ENCODE measurements around the gene NR6A1. TPM values are rescaled to one million over a fixed set of nuclear protein-coding genes. Genes with fewer than 3 reads are reported as not detected.
A peak's percentile ranks its signal among the peaks of the same experiment; 100 is the strongest.

Gene NR6A1
- total and polyA plus RNA-seq, 2 of the 13 experiments (the other 11 are each of a cell fraction or from before 2014, with no cell fraction given) = 28.1 to 31.5 TPM

DNA sequence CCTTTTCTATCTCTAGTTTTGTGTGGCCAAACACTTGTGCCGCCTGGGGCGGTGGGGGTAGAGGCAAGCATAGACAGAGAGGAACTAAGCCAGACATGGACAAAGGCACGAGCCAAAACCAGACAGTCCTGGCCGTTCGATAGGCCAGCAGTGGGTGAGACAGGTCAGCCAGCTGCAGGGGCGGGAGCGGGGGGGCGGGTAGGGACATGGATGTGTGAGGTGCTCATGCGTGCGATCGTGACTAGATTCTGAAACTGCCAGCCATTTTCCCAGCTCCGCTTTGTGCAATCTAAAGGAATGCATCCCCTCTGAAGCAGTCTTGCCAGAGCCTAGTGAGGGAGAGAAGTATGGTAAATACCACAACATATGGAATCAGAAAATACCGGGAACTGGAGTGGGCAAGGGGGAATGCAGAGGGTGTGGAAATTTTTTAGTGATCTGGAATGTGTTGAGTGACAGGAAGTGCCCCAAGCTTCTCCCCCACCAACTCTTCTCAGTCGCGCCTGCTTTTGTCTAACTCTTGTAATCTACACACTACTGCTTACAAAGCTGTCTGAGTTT lies 111.9 kb downstream of the NR6A1 start (continued):
- TF ChIP-seq, protein P1, sequence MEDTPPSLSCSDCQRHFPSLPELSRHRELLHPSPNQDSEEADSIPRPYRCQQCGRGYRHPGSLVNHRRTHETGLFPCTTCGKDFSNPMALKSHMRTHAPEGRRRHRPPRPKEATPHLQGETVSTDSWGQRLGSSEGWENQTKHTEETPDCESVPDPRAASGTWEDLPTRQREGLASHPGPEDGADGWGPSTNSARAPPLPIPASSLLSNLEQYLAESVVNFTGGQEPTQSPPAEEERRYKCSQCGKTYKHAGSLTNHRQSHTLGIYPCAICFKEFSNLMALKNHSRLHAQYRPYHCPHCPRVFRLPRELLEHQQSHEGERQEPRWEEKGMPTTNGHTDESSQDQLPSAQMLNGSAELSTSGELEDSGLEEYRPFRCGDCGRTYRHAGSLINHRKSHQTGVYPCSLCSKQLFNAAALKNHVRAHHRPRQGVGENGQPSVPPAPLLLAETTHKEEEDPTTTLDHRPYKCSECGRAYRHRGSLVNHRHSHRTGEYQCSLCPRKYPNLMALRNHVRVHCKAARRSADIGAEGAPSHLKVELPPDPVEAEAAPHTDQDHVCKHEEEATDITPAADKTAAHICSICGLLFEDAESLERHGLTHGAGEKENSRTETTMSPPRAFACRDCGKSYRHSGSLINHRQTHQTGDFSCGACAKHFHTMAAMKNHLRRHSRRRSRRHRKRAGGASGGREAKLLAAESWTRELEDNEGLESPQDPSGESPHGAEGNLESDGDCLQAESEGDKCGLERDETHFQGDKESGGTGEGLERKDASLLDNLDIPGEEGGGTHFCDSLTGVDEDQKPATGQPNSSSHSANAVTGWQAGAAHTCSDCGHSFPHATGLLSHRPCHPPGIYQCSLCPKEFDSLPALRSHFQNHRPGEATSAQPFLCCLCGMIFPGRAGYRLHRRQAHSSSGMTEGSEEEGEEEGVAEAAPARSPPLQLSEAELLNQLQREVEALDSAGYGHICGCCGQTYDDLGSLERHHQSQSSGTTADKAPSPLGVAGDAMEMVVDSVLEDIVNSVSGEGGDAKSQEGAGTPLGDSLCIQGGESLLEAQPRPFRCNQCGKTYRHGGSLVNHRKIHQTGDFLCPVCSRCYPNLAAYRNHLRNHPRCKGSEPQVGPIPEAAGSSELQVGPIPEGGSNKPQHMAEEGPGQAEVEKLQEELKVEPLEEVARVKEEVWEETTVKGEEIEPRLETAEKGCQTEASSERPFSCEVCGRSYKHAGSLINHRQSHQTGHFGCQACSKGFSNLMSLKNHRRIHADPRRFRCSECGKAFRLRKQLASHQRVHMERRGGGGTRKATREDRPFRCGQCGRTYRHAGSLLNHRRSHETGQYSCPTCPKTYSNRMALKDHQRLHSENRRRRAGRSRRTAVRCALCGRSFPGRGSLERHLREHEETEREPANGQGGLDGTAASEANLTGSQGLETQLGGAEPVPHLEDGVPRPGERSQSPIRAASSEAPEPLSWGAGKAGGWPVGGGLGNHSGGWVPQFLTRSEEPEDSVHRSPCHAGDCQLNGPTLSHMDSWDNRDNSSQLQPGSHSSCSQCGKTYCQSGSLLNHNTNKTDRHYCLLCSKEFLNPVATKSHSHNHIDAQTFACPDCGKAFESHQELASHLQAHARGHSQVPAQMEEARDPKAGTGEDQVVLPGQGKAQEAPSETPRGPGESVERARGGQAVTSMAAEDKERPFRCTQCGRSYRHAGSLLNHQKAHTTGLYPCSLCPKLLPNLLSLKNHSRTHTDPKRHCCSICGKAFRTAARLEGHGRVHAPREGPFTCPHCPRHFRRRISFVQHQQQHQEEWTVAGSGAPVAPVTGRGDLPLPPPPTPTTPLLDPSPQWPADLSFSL (CRISPR knock-in tag; IDR thresholded peaks at IDR 0.05) = no peak
- TF ChIP-seq GATAD1 (CRISPR knock-in tag; IDR thresholded peaks at IDR 0.05) = 0 out of 2 replicates have a peak, but pooled peaks have one; percentile 12
- TF ChIP-seq CREM (IDR thresholded peaks at IDR 0.05) = peak; percentile 23; the same call in 1 of the 2 replicates
- no peak for TF ChIP-seq CREM (CRISPR knock-in tag; IDR thresholded peaks at IDR 0.05)
- TF ChIP-seq, protein P2, sequence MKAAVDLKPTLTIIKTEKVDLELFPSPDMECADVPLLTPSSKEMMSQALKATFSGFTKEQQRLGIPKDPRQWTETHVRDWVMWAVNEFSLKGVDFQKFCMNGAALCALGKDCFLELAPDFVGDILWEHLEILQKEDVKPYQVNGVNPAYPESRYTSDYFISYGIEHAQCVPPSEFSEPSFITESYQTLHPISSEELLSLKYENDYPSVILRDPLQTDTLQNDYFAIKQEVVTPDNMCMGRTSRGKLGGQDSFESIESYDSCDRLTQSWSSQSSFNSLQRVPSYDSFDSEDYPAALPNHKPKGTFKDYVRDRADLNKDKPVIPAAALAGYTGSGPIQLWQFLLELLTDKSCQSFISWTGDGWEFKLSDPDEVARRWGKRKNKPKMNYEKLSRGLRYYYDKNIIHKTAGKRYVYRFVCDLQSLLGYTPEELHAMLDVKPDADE (CRISPR knock-in tag; IDR thresholded peaks at IDR 0.05) = no peak
- TF ChIP-seq SSRP1 (CRISPR knock-in tag; IDR thresholded peaks at IDR 0.05) = no peak
- no peak for TF ChIP-seq FOXA1 (IDR thresholded peaks at IDR 0.05)
- 0 out of 2 replicates have a peak, but pooled peaks have one; percentile 10 for TF ChIP-seq FOXA1 (CRISPR knock-in tag; IDR thresholded peaks at IDR 0.05)
- no peak for TF ChIP-seq ZSCAN31 (CRISPR knock-in tag; IDR thresholded peaks at IDR 0.05; ENCODE audit: low read depth)
- TF ChIP-seq REPIN1 (CRISPR knock-in tag; IDR thresholded peaks at IDR 0.05; ENCODE audit: borderline replicate concordance, low read depth) = no peak
- TF ChIP-seq JUNB (CRISPR knock-in tag; IDR thresholded peaks at IDR 0.05; ENCODE audit: borderline replicate concordance) = no peak
- no peak for TF ChIP-seq TBP (CRISPR knock-in tag; IDR thresholded peaks at IDR 0.05)
- TF ChIP-seq ZNF678 (CRISPR knock-in tag; IDR thresholded peaks at IDR 0.05) = no peak
- TF ChIP-seq MBNL3 (CRISPR knock-in tag; conservative IDR thresholded peaks at IDR 0.05) = no peak
- TF ChIP-seq TEAD3 (CRISPR knock-in tag; optimal IDR thresholded peaks at IDR 0.05; ENCODE audit: borderline replicate concordance) = peak; percentile 77
- TF ChIP-seq, protein P3, sequence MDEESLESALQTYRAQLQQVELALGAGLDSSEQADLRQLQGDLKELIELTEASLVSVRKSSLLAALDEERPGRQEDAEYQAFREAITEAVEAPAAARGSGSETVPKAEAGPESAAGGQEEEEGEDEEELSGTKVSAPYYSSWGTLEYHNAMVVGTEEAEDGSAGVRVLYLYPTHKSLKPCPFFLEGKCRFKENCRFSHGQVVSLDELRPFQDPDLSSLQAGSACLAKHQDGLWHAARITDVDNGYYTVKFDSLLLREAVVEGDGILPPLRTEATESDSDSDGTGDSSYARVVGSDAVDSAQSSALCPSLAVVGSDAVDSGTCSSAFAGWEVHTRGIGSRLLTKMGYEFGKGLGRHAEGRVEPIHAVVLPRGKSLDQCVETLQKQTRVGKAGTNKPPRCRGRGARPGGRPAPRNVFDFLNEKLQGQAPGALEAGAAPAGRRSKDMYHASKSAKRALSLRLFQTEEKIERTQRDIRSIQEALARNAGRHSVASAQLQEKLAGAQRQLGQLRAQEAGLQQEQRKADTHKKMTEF (CRISPR knock-in tag; IDR thresholded peaks at IDR 0.05) = peak; percentile 42; the same call in 1 of the 2 replicates
- TF ChIP-seq TCF7 (IDR thresholded peaks at IDR 0.05; ENCODE audit: low read depth) = 0 out of 2 replicates have a peak, but pooled peaks have one; percentile 4
- TF ChIP-seq, protein P4, sequence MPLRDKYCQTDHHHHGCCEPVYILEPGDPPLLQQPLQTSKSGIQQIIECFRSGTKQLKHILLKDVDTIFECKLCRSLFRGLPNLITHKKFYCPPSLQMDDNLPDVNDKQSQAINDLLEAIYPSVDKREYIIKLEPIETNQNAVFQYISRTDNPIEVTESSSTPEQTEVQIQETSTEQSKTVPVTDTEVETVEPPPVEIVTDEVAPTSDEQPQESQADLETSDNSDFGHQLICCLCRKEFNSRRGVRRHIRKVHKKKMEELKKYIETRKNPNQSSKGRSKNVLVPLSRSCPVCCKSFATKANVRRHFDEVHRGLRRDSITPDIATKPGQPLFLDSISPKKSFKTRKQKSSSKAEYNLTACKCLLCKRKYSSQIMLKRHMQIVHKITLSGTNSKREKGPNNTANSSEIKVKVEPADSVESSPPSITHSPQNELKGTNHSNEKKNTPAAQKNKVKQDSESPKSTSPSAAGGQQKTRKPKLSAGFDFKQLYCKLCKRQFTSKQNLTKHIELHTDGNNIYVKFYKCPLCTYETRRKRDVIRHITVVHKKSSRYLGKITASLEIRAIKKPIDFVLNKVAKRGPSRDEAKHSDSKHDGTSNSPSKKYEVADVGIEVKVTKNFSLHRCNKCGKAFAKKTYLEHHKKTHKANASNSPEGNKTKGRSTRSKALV (CRISPR knock-in tag; IDR thresholded peaks at IDR 0.05) = 0 out of 2 replicates have a peak, but pooled peaks have one; percentile 40
- TF ChIP-seq, protein P5, sequence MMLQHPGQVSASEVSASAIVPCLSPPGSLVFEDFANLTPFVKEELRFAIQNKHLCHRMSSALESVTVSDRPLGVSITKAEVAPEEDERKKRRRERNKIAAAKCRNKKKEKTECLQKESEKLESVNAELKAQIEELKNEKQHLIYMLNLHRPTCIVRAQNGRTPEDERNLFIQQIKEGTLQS (CRISPR knock-in tag; IDR thresholded peaks at IDR 0.05) = no peak
- 0 out of 2 replicates have a peak, but pooled peaks have one; percentile 42 for TF ChIP-seq DPF2 (CRISPR knock-in tag; IDR thresholded peaks at IDR 0.05; ENCODE audit: borderline replicate concordance, low read depth)
